ENCODE results near the gene EHBP1.

Gene EHBP1

GRCh38 chr2:62705007-62705829, at the start of gene EHBP1:
Gene EHBP1, plus strand, starts transcription at chr2:62705713. Its CDS starts 1,479 bp downstream, at chr2:62707192.
- intact Hi-C loops (cut with DNase I): loop anchor here (2.0 to 10.0 kb wide), 2 partner anchors 70 to 200 kb away; no protein-coding TSS in a partner anchor
- DNase-seq: peak; percentile 98 to 100 (median 99)

GRCh38 chr2:62657783-62658182, 47.7 kb upstream of the EHBP1 start:
- intact Hi-C loops (cut with DNase I): no loop called here
- DNase-seq: no peak

GRCh38 chr2:62658891-62659290, 46.6 kb upstream of the EHBP1 start:
- intact Hi-C loops (cut with DNase I): no loop called here
- DNase-seq: no peak

- DNase-seq: no peak
- intact Hi-C loops (cut with DNase I): no loop called here
Observed at GRCh38 chr2:62660087-62660486, 45.4 kb upstream of the EHBP1 start.

GRCh38 chr2:62660582-62661262, 44.8 kb upstream of the EHBP1 start:
- intact Hi-C loops (cut with DNase I): no loop called here
- no peak for DNase-seq

GRCh38 chr2:62661263-62661635, 44.3 kb upstream of the EHBP1 start:
- intact Hi-C loops (cut with DNase I): no loop called here
- no peak for DNase-seq

- intact Hi-C loops (cut with DNase I): no loop called here
- DNase-seq: no peak
Observed at GRCh38 chr2:62662131-62662530, 43.4 kb upstream of the EHBP1 start.

GRCh38 chr2:62662554-62662953, 43.0 kb upstream of the EHBP1 start:
- intact Hi-C loops (cut with DNase I): no loop called here
- DNase-seq: peak in 20 of 42 donors; percentile 1 to 50 (median 12)

- intact Hi-C loops (cut with DNase I): no loop called here
- no peak for DNase-seq
Observed at GRCh38 chr2:62663411-62663810, 42.1 kb upstream of the EHBP1 start.

- no peak for DNase-seq
- intact Hi-C loops (cut with DNase I): no loop called here
Observed at GRCh38 chr2:62663920-62664795, 41.4 kb upstream of the EHBP1 start.

- no peak for DNase-seq
- intact Hi-C loops (cut with DNase I): no loop called here
Observed at GRCh38 chr2:62665446-62665845, 40.1 kb upstream of the EHBP1 start.

- intact Hi-C loops (cut with DNase I): no loop called here
- DNase-seq: no peak
Observed at GRCh38 chr2:62669180-62669579, 36.3 kb upstream of the EHBP1 start.

GRCh38 chr2:62672601-62673000, 32.9 kb upstream of the EHBP1 start:
- intact Hi-C loops (cut with DNase I): no loop called here
- DNase-seq: no peak

GRCh38 chr2:62675062-62675461, 30.5 kb upstream of the EHBP1 start:
- no peak for DNase-seq

GRCh38 chr2:62685256-62685655, 20.3 kb upstream of the EHBP1 start:
- DNase-seq: no peak
- intact Hi-C loops (cut with DNase I): no loop called here

More at GRCh38 chr2:62675062-62675461, 30.5 kb upstream of the EHBP1 start:
- intact Hi-C loops (cut with DNase I): no loop called here

- no peak for DNase-seq
- intact Hi-C loops (cut with DNase I): no loop called here
Observed at GRCh38 chr2:62686012-62686685, 19.4 kb upstream of the EHBP1 start.

GRCh38 chr2:62687636-62688035, 17.9 kb upstream of the EHBP1 start:
- intact Hi-C loops (cut with DNase I): no loop called here
- no peak for DNase-seq

GRCh38 chr2:62688771-62689170, 16.7 kb upstream of the EHBP1 start:
- no peak for DNase-seq
- intact Hi-C loops (cut with DNase I): no loop called here

- no peak for DNase-seq
- intact Hi-C loops (cut with DNase I): no loop called here
Observed at GRCh38 chr2:62691186-62691585, 14.3 kb upstream of the EHBP1 start.

Measured in head of caudate nucleus (tissue), 42 donors.